ENCODE data around the gene RNF144B. TPM values are rescaled to one million over a fixed set of nuclear protein-coding genes. Genes with fewer than 3 reads are reported as not detected.

Gene RNF144B
- total and polyA plus RNA-seq, 2 of the 8 experiments (the other 6 are each of a cell fraction or from before 2014, with no cell fraction given): 1.8 to 11.2 TPM

DNA sequence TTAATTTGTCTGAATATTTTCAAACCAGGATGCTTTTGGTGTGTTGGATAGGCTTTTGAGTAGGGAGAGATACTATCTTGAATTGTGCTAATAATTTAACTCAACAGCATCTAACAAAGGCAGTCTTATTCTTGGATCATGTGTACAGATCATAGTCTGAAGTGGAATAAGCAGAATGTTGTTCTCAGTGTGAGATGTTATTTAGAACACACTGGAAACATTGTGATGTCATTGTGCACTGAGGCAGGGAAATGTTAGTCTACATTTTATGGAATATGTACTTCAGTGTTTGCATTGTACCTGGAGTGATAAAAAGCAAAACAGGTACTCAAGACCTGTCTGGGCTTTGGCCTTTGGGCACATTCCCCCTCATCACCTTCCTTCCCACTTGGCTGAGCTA lies 35.0 kb downstream of the RNF144B start:
- FAIRE-seq: no peak
- POLR2A ChIA-PET (ENCODE audit: partially characterized antibody): no interaction called here
- no peak for TF ChIP-seq CTBP2 (IDR thresholded peaks at IDR 0.05; ENCODE audit: borderline replicate concordance, insufficient read depth, insufficient read length, low read length)
- TF ChIP-seq, protein P1, sequence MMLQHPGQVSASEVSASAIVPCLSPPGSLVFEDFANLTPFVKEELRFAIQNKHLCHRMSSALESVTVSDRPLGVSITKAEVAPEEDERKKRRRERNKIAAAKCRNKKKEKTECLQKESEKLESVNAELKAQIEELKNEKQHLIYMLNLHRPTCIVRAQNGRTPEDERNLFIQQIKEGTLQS (IDR thresholded peaks at IDR 0.05; ENCODE audit: insufficient read depth, low read depth, low read length): no peak
- TF ChIP-seq YY1 (IDR thresholded peaks at IDR 0.05; ENCODE audit: low read depth, low read length): no peak
- TF ChIP-seq GABPA (IDR thresholded peaks at IDR 0.05; ENCODE audit: borderline replicate concordance, insufficient read depth, low read length): no peak
- TF ChIP-seq JUN (IDR thresholded peaks at IDR 0.05; ENCODE audit: low read depth, low read length): no peak
- TF ChIP-seq BACH1 (IDR thresholded peaks at IDR 0.05; ENCODE audit: low read length): no peak
- TF ChIP-seq KDM4A (IDR thresholded peaks at IDR 0.05; ENCODE audit: low read depth, low read length, severe bottlenecking): no peak
- no peak for TF ChIP-seq SAP30 (IDR thresholded peaks at IDR 0.05; ENCODE audit: insufficient read depth, insufficient replicate concordance, low read length)
- TF ChIP-seq, protein P2, sequence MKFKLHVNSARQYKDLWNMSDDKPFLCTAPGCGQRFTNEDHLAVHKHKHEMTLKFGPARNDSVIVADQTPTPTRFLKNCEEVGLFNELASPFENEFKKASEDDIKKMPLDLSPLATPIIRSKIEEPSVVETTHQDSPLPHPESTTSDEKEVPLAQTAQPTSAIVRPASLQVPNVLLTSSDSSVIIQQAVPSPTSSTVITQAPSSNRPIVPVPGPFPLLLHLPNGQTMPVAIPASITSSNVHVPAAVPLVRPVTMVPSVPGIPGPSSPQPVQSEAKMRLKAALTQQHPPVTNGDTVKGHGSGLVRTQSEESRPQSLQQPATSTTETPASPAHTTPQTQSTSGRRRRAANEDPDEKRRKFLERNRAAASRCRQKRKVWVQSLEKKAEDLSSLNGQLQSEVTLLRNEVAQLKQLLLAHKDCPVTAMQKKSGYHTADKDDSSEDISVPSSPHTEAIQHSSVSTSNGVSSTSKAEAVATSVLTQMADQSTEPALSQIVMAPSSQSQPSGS (IDR thresholded peaks at IDR 0.05; ENCODE audit: low read length): no peak
- TF ChIP-seq, protein P3, sequence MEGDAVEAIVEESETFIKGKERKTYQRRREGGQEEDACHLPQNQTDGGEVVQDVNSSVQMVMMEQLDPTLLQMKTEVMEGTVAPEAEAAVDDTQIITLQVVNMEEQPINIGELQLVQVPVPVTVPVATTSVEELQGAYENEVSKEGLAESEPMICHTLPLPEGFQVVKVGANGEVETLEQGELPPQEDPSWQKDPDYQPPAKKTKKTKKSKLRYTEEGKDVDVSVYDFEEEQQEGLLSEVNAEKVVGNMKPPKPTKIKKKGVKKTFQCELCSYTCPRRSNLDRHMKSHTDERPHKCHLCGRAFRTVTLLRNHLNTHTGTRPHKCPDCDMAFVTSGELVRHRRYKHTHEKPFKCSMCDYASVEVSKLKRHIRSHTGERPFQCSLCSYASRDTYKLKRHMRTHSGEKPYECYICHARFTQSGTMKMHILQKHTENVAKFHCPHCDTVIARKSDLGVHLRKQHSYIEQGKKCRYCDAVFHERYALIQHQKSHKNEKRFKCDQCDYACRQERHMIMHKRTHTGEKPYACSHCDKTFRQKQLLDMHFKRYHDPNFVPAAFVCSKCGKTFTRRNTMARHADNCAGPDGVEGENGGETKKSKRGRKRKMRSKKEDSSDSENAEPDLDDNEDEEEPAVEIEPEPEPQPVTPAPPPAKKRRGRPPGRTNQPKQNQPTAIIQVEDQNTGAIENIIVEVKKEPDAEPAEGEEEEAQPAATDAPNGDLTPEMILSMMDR (IDR thresholded peaks at IDR 0.05; ENCODE audit: control extremely low read depth in 1 of 3, insufficient read depth in 1 of 3, low read depth in 1 of 3, low read length in 3 of 3): no peak

More for the DNA sequence above, 35.0 kb downstream of the RNF144B start:
- H3K18ac ChIP-seq (ENCODE audit: extremely low read depth, low read length): no peak overlapping the region
- no peak overlapping the region for H2BK120ac ChIP-seq (replicated peaks; ENCODE audit: low read depth, low read length)
- no peak overlapping the region for H2BK12ac ChIP-seq (ENCODE audit: low read depth, low read length)
- H4K5ac ChIP-seq (ENCODE audit: insufficient read length, low read depth, low read length): no peak overlapping the region
- H2BK15ac ChIP-seq (ENCODE audit: low read length): no peak overlapping the region
- CTCF ChIA-PET (ENCODE audit: partially characterized antibody): no interaction called here
- H3K36me3 ChIP-seq (ENCODE audit: control insufficient read depth in 2 of 4, insufficient read depth in 4 of 4, low read length in 3 of 4): no peaks in the 10 kb centered on the region
- H3K23me2 ChIP-seq (ENCODE audit: low read depth, low read length): no peaks in the 10 kb centered on the region
- H3K79me1 ChIP-seq (ENCODE audit: low read depth, low read length): no peaks in the 10 kb centered on the region
- no peak overlapping the region for H3K4me2 ChIP-seq (ENCODE audit: insufficient read depth in 1 of 2, low read depth in 2 of 2, low read length in 2 of 2)
- H2BK20ac ChIP-seq (ENCODE audit: low read length): no peak overlapping the region
- H4K91ac ChIP-seq (replicated peaks; ENCODE audit: insufficient read length, low read length): no peak overlapping the region
- no peaks in the 10 kb centered on the region for H3K27me3 ChIP-seq (replicated peaks in 1 of 4; ENCODE audit: control insufficient read depth in 3 of 4, extremely low read depth in 1 of 4, insufficient read depth in 3 of 4, low read length in 3 of 4)
- H3K4me3 ChIP-seq (ENCODE audit: extremely low read depth in 1 of 4, insufficient read depth in 2 of 4, low read depth in 3 of 4, low read length in 4 of 4): no peak overlapping the region
- H3K79me2 ChIP-seq (ENCODE audit: control insufficient read depth in 1 of 2, insufficient read depth in 2 of 2, low read length in 2 of 2): no peaks in the 10 kb centered on the region
- no peak overlapping the region for H3K9ac ChIP-seq (replicated peaks in 1 of 4; ENCODE audit: extremely low read depth in 1 of 4, low read depth in 3 of 4, low read length in 3 of 4)
- H3K4me1 ChIP-seq (replicated peaks in 1 of 4; ENCODE audit: control insufficient read depth in 3 of 4, insufficient read depth in 4 of 4, low read length in 3 of 4): peaks cover 0 to 4% (median 1%) of the 10 kb centered on the region in 4 experiments; a peak in 1 of 7 replicates
- no peak overlapping the region for H3K14ac ChIP-seq (ENCODE audit: insufficient read length)
- no peak overlapping the region for H2AK5ac ChIP-seq (ENCODE audit: low read depth, low read length)
- no peak overlapping the region for H4K8ac ChIP-seq (ENCODE audit: extremely low read depth, insufficient read depth, low read length)
- no peak overlapping the region for H3K27ac ChIP-seq (ENCODE audit: low read depth, low read length)
- DNase-seq (ENCODE audit: low read depth in 1 of 2, low spot score in 2 of 2): no peak
- H3K4ac ChIP-seq (replicated peaks; ENCODE audit: insufficient read length, low read depth, low read length): no peak overlapping the region
- H3K56ac ChIP-seq (replicated peaks; ENCODE audit: insufficient read length, low read depth, low read length): no peak overlapping the region
- H3K23ac ChIP-seq (ENCODE audit: insufficient read length): no peak overlapping the region
- no peak overlapping the region for H2AFZ ChIP-seq (ENCODE audit: low read length)
- H3K9me3 ChIP-seq (ENCODE audit: insufficient read depth in 2 of 2, low read depth in 1 of 2, low read length in 1 of 2): no peaks in the 10 kb centered on the region
- H4K20me1 ChIP-seq (replicated peaks in 1 of 2; ENCODE audit: control insufficient read depth in 1 of 2, insufficient read depth in 2 of 2, low read length in 2 of 2): no peaks in the 10 kb centered on the region
- no peak overlapping the region for H2BK5ac ChIP-seq (ENCODE audit: low read depth, low read length)

Measured in H1 (cell line).